ENCODE results near the gene CLEC16A.

DNA sequence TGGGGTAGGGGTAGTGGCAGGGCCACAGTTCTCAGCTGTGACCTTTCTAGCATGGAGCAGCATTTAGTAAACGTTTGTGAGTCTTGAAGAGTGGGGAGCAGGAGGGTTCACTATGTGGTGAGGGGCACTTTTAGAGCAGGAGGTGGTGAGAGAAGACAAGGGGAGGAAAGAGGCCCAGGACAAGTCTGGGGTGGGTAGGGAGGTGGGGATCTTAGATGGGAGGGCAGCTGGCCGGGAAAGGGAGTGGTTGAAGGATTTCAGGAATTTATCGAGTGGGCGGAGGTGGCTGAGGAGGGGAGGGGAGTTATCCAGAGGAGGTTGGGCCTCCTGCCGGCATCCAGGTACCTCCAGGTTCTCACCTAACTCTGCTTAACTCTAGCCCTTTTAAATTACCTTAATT is 1.9 kb downstream of the CLEC16A start:
- TF ChIP-seq POLR2A (IDR thresholded peaks at IDR 0.05) (no peak), CTCF (IDR thresholded peaks at IDR 0.05) (no peak)
